T-helper 22 cell (primary cell): ENCODE data around the gene DHX16.

ENCODE experiments used
- DNase-seq: peaks from one replicate; pipeline ENCODE4 v3.0.0-alpha.2; 2020; ENCODE audit warnings: low read depth

The DHX16 gene

GRCh38 chr6:30691208-30691847 lies 18.5 kb upstream of the DHX16 start:
- DNase-seq: no peak

- peak; percentile 61 for DNase-seq
These were observed 17.8 kb upstream of the DHX16 start, which contains the start of gene NRM for GRCh38 chr6:30690403-30691207. NRM (minus strand) TSS chr6:30690984; CDS start chr6:30690974, 10 bp downstream.

DNA sequence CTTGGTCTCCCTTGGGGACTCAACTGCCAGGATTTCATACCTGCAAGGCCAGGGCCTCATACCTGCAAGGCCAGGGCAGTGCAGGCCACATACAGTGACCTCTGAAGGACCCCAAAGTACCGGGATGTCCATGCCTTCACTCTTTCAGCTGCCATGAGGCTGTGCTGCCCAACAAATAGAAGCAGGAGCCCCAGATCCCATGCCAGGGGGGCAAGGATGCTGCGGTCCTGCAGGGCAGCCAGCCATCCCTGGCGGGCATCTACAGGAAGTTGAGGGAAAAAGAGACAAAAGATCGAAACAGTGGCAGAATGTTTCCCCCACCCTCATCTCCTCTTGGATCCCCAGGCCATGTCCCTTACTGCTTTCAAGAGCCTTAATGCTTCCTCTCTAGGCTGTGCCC lies 17.2 kb upstream of the DHX16 start:
- DNase-seq: no peak

DNA sequence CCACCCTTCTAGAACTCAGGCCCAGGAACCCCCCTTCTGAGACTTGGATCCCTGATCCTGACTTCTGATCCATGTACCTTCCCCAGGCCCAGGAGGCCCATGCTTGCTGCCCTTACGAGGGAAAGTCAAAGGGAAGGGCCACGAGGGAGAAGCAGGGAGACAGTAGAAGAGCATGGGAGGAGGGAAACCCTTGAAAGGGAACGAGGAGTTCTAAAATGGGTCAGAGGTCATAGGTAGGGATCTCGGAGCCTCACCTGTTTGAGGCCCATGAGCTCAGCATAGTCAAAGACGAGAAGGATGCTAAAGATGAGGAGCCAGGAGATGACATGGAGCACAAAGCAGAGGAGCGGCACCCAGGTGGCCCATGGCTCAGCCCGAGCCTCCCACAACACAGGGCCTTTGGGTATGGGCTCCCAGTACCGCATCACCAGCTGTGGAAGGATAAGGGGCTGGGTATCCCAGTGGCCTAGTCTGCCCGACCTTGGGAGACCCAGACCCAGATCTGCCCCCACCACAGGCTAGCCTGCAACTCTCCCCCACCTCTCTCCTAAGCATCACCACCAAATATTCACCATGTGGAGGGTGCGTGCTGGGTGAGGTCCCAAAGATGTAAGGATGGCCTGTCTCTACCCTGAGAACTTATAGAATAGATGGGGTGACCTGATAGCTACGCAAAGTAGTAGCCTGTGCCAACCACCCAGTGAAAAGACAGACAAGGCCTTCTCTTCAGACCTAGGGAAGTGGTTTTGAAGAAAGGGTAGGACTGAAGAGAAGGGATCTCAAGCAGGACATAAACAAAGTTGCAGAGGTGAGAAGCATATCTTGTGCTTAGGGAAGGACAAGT lies 16.4 kb upstream of the DHX16 start:
- no peak for DNase-seq

GRCh38 chr6:30688569-30688968 lies 15.8 kb upstream of the DHX16 start:
- no peak for DNase-seq

GRCh38 chr6:30687659-30688431 lies 15.0 kb upstream of the DHX16 start:
- DNase-seq: no peak

GRCh38 chr6:30686908-30687658 lies 14.3 kb upstream of the DHX16 start:
- peak; percentile 76 for DNase-seq

- DNase-seq: peak; percentile 74
These were observed 13.5 kb upstream of the DHX16 start, which contains the start of gene PPP1R18 for GRCh38 chr6:30686009-30686907. PPP1R18 (minus strand) TSS chr6:30686645; CDS start chr6:30686018, 627 bp downstream.

DNA sequence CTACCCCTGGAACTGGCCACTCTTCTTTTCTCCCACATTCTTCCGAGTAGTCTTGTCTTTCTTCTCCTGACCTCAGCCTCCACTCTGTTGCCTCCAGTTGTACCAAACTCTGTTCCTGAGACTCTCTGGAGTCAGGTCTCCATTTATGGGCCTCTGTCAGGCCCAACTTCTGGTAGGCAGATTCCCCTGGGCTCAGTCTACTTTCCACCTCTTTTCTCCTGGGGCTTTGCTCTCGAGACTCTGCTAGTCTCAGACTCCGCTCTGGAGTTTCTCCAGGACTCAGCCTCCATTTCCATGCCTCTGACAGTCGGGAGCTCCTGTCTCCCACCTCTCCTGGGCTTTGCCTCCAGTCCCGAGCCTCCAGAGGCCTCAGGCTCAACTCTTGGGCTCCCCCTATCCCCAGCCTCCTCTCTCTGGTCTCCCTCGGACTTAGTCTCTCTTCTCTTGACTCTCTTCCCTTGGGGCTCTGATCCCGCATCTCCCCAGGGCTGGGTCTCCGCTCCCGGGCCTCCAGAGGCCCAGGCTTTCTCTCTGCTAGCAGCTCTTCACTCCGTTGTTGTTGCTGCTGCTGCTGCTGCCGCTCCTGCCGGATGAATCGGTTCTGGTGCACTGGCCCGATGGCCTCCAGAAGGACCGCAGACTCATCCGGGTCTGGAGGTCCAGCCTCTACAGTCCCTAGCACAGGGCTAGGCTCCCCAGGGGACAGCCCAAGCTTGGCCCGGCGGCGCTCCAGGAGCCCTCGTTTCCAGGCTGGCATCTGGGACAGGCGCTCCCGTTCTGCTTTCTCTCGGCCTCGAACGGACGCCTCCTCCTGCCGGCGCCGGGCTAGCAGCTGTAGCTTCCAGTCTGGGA lies 12.6 kb upstream of the DHX16 start:
- no peak for DNase-seq

- peak; percentile 31 for DNase-seq
These were observed 11.8 kb upstream of the DHX16 start for GRCh38 chr6:30684386-30685156.

DNA sequence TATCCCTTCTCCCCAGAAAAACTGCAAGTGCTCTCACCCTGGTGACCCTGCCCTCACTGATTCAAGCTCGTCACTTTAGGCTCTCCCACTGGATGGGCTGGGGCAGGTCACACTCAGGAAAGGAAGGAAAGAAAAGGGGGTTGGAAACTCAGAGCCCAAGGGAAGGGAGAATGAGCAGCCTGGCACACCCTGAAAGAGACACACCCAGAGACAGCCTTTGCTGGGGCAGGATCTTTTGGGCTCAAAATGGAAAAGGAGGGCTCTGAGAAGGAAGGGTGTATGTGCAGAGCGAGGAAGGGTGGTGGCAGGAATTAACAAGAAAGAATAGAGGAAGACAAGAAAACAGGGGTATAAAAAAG lies 11.2 kb upstream of the DHX16 start:
- no peak for DNase-seq

DNA sequence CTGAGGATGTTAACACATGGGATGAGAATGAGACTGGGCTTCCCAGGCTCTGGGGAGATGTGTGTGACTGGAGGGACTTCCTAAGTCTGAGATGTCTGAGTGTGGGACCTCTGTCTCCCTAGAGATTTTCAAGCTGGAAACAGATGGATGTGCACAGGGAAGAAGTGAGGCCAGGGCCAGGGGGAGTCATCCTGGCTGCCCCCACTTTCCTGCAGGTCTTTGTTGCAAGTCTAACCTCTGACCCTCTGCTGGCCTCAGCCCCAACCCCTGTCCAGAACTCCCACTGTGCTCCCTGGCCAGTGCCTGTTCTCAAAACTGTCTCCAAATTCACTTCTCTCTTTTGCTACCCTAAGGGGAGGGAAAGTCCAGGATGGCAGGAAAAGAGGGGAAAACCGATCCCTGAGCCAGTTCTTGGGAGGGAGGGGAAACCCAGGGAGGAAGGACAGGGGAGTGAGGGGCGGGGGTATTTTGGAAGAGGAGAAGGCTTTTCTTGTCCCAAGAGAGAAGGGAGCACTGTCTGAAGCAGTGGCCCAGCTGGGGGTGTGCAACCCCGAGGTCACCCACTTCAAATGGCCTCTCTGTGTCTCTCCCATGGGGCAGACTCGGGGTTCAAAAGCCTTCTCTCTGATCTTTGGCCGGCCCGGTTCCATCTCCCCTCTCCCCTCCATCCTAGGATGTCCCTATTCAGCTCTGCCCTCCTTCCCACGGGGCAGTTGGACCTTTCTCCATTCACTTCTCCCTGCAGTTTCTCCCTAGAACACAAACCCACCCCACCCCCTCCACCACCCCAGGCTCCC lies 10.6 kb upstream of the DHX16 start:
- DNase-seq: no peak

DNA sequence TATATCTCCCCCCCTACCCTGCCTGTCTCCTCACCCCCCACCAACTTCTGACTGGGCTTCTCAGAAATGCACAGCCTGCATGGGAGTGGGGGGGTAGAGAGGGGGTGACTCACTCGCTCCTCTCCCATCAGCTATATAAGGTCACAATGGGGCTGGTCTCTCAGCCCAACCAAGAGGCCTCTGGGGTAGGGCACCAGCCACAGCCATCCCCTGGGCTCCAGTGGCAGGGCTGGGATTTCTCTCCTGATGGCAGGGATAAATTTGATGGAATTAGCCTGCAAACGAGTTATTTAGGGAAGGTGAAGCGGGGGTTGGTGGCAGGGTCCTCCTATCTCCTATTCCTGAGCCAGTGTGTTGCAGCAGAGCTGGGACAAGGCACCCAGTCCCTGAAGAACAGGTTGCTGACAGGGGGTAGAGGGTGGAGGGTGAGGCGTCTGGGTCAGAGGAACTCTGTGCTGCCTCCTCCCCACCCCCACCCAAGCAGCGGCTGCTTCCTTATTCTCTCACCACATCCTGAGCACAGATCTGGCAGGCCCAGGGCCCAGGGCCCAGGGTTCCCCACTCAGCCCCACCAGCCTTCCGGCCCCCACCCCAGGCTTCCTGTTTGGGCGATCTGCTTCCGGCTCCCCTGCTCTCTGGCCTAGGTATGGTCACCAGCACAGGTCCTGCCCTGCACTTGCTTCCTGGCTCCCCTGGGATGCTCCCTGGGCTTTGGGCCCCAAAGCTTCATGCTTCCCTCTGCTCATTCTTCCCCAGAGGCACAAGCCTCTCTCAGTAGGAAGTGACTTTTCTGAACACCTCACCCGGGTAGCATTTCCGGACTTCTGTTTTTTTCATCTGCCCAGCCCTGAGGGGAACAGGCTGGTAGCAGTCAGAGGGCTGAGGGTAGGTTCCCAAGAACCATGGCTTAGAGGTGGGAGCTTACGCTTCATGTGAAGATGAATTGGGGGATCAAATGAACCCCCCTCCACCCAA lies 9.6 kb upstream of the DHX16 start:
- peak; percentile 87 for DNase-seq

GRCh38 chr6:30681766-30682142 lies 8.9 kb upstream of the DHX16 start:
- no peak for DNase-seq

DNA sequence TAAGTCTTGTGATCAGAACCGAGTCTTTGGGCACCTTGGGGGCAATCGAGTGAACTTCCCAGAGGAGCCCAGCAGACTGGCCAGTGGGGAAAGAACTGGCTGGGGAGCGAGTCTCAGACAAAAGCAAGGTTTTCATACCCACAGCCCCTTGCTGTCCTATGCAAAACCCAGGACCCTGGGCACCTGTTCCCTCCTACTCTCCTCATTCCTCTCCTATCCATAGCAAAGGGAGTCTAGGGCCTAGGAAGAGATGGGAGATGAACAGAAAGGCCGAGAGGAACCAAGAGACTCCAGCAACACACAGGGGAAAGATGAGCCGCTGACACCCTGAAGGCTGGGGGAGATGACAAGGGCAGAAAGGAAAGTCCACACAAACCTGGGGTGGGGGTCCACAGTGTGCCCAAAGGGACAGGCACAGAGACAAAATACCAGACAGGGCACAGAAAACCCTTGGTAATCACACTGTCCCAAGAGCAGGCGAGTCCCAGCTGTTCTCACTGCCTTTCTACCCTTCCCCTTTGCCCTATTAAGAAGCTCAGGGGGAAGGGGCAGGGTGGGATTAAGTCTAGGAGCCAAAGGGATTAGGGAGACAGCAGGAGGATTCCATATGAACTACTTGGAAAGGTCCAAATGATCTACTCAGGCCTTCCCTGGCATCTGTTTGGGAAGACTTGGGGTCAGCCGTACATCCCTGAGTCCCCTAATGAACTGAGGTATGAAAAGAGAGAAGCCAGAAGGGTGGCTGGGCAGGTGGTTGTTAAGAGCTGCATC lies 7.1 kb upstream of the DHX16 start:
- no peak for DNase-seq
